ENCODE data around the gene WDFY4.

Gene WDFY4

GRCh38 chr10:48805848-48806247, 121.2 kb downstream of the WDFY4 start:
- no peak overlapping the region for H3K4me3 ChIP-seq (ENCODE audit: low read depth, low read length)
- TF ChIP-seq CTCF (IDR thresholded peaks at IDR 0.05; ENCODE audit: control insufficient read depth, extremely low read depth, insufficient read depth): no peak
- DNase-seq (ENCODE audit: low read depth): no peak

- H3K4me3 ChIP-seq (ENCODE audit: low read depth, low read length): no peak overlapping the region
- no peak for TF ChIP-seq CTCF (IDR thresholded peaks at IDR 0.05; ENCODE audit: control insufficient read depth, extremely low read depth, insufficient read depth)
- no peak for DNase-seq (ENCODE audit: low read depth)
Measured at GRCh38 chr10:48806342-48806741, 121.7 kb downstream of the WDFY4 start.

GRCh38 chr10:48807791-48808470, 123.3 kb downstream of the WDFY4 start:
- no peak overlapping the region for H3K4me3 ChIP-seq (ENCODE audit: low read depth, low read length)
- TF ChIP-seq CTCF (IDR thresholded peaks at IDR 0.05; ENCODE audit: control insufficient read depth, extremely low read depth, insufficient read depth): no peak
- DNase-seq (ENCODE audit: low read depth): no peak

GRCh38 chr10:48809261-48809660, 124.6 kb downstream of the WDFY4 start:
- no peak for DNase-seq (ENCODE audit: low read depth)
- no peak for TF ChIP-seq CTCF (IDR thresholded peaks at IDR 0.05; ENCODE audit: control insufficient read depth, extremely low read depth, insufficient read depth)
- no peak overlapping the region for H3K4me3 ChIP-seq (ENCODE audit: low read depth, low read length)

- no peak for DNase-seq (ENCODE audit: low read depth)
- TF ChIP-seq CTCF (IDR thresholded peaks at IDR 0.05; ENCODE audit: control insufficient read depth, extremely low read depth, insufficient read depth): no peak
- no peak overlapping the region for H3K4me3 ChIP-seq (ENCODE audit: low read depth, low read length)
Measured at GRCh38 chr10:48811461-48811860, 126.8 kb downstream of the WDFY4 start.

GRCh38 chr10:48811917-48812316, 127.2 kb downstream of the WDFY4 start:
- H3K4me3 ChIP-seq (ENCODE audit: low read depth, low read length): no peak overlapping the region
- TF ChIP-seq CTCF (IDR thresholded peaks at IDR 0.05; ENCODE audit: control insufficient read depth, extremely low read depth, insufficient read depth): no peak
- DNase-seq (ENCODE audit: low read depth): no peak

- DNase-seq (ENCODE audit: low read depth): no peak
- TF ChIP-seq CTCF (IDR thresholded peaks at IDR 0.05; ENCODE audit: control insufficient read depth, extremely low read depth, insufficient read depth): no peak
- no peak overlapping the region for H3K4me3 ChIP-seq (ENCODE audit: low read depth, low read length)
Measured at GRCh38 chr10:48813291-48813690, 128.6 kb downstream of the WDFY4 start.

Data from LNCaP clone FGC (cell line).